ENCODE data around the gene RALGAPA1.
"Not testable (repeated sequence)": the region's sequence is repeated elsewhere in the genome, so short reads cannot be mapped to it uniquely, and the experiment has no call there.

Gene RALGAPA1

DNA sequence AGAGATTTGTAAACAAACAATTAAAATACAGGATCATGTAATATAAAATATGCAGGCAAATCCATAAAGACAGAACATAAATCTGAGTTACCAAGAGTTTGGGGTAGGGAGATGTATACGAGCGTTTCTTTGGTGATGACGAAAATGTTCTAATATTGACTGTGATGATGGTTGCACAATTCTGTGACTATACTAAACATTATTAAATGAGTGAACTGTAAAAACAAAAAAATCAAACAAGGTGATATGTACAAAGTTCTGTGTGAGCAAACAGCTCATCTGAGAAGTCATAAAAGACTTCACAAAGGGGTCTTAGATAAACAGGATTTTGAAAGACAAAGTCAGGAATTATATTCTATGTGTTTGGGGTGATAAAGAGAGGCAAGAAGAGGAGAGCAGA, 147.2 kb downstream of the RALGAPA1 start:
- H3K9me3 ChIP-seq (ENCODE audit: control insufficient read depth, insufficient read depth, low read depth, low read length), result no peaks in the 10 kb centered on the region
- no peaks in the 10 kb centered on the region for H3K27me3 ChIP-seq (ENCODE audit: control insufficient read depth, insufficient read depth, low read length)
- H3K4me1 ChIP-seq (ENCODE audit: control insufficient read depth, insufficient read depth, low read length), result no peaks in the 10 kb centered on the region
- no peak overlapping the region for H3K4me3 ChIP-seq (ENCODE audit: low read depth, low read length)
- no peaks in the 10 kb centered on the region for H3K36me3 ChIP-seq (ENCODE audit: control insufficient read depth, insufficient read depth, low read length)
- no peak overlapping the region for H3K27ac ChIP-seq (ENCODE audit: low read depth, low read length)
- no peak overlapping the region for H3K9ac ChIP-seq (ENCODE audit: low read length)

DNA sequence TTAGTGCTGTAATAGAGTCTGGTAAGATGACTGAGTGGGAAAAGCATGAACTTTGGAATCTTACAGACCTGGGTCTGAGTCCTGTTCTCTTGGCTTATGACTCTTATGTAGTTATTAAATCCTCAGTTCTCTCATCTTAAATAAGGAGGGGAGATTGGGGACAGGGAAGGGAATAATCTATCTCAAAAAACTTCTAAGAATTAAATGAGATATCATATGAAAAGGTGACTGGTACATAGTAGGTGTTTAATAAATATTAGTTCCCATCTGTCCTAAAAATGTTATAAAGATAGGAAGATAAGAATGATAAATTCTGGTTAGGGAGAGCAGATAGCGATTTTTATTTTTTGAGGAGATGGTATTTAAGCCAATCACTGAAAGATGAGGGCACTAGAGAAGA, 156.1 kb downstream of the RALGAPA1 start:
- Histone ChIP-seq H3K4me3 (ENCODE audit: low read depth, low read length) (no peak overlapping the region), H3K27me3 (ENCODE audit: control insufficient read depth, insufficient read depth, low read length) (no peaks in the 10 kb centered on the region), H3K9ac (ENCODE audit: low read length) (no peak overlapping the region), H3K4me1 (ENCODE audit: control insufficient read depth, insufficient read depth, low read length) (no peaks in the 10 kb centered on the region), H3K27ac (ENCODE audit: low read depth, low read length) (no peak overlapping the region), H3K36me3 (ENCODE audit: control insufficient read depth, insufficient read depth, low read length) (no peaks in the 10 kb centered on the region), H3K9me3 (ENCODE audit: control insufficient read depth, insufficient read depth, low read depth, low read length) (no peaks in the 10 kb centered on the region)

DNA sequence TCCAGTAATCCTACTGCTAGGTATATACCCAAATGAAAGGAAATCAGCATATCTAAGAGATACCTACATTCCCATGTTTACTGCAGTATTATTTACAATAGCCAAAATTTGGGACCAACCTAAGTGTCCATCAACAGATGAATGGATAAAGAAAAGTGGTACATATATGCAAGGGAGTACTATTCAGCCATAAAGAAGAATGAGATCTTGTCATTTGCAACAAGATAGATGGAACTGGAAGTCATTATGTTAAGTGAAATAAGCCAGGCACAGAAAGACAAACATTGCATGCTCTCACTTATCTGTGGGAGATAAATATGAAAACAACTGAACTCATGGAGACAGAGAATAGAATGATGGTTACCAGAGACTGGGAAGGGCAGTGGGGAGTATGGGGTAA, 165.6 kb downstream of the RALGAPA1 start:
- Histone ChIP-seq H3K36me3 (ENCODE audit: control insufficient read depth, insufficient read depth, low read length) (no peaks in the 10 kb centered on the region), H3K9me3 (ENCODE audit: control insufficient read depth, insufficient read depth, low read depth, low read length) (no peaks in the 10 kb centered on the region), H3K4me3 (ENCODE audit: low read depth, low read length) (no peak overlapping the region), H3K4me1 (ENCODE audit: control insufficient read depth, insufficient read depth, low read length) (no peaks in the 10 kb centered on the region), H3K27me3 (ENCODE audit: control insufficient read depth, insufficient read depth, low read length) (no peaks in the 10 kb centered on the region), H3K9ac (ENCODE audit: low read length) (no peak overlapping the region), H3K27ac (ENCODE audit: low read depth, low read length) (no peak overlapping the region)

DNA sequence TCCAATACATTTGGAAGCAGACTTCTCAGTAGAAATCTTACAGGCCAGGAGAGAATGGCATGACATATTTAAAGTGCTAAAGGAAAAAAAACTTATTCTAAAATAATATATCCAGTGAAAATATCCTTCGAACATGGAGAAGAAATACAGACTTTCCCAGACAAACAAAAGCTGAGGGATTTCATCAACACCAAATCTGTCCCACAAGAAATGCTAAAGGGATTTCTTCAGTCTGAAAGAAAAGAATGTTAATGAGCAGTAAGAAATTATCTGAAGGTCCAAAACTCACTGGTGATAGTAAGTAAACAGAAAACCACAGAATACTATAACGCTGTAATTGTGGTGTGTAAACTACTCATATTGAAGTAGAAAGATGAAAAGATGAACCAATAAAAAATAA, 171.2 kb downstream of the RALGAPA1 start:
- no peak overlapping the region for H3K27ac ChIP-seq (ENCODE audit: low read depth, low read length)

DNA sequence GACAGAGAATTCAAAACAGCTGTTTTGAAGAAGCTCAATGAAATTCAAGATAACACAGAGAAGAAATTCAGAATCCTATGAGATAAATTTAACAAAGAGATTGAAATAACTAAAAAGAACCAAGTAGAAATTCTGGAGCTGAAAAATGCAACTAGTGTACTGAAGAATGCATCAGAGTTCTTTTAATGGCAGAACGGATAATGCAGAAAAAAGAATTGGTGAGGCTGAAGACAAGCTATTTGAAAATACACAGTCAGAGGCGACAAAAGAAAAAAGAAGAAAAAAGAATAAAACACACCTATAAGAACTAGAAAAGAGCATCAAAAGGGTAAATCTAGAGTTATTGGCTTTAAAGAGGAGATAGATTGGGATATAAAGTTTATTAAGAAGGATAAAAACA, 171.8 kb downstream of the RALGAPA1 start:
- no peaks in the 10 kb centered on the region for H3K27me3 ChIP-seq (ENCODE audit: control insufficient read depth, insufficient read depth, low read length)
- H3K27ac ChIP-seq (ENCODE audit: low read depth, low read length), result no peak overlapping the region
- no peak overlapping the region for H3K4me3 ChIP-seq (ENCODE audit: low read depth, low read length)
- H3K9me3 ChIP-seq (ENCODE audit: control insufficient read depth, insufficient read depth, low read depth, low read length), result no peaks in the 10 kb centered on the region
- no peaks in the 10 kb centered on the region for H3K36me3 ChIP-seq (ENCODE audit: control insufficient read depth, insufficient read depth, low read length)
- H3K4me1 ChIP-seq (ENCODE audit: control insufficient read depth, insufficient read depth, low read length), result no peaks in the 10 kb centered on the region
- no peak overlapping the region for H3K9ac ChIP-seq (ENCODE audit: low read length)

More for the DNA sequence above, 171.2 kb downstream of the RALGAPA1 start:
- no peak overlapping the region for H3K9ac ChIP-seq (ENCODE audit: low read length)
- H3K4me3 ChIP-seq (ENCODE audit: low read depth, low read length), result no peak overlapping the region
- H3K27me3 ChIP-seq (ENCODE audit: control insufficient read depth, insufficient read depth, low read length), result no peaks in the 10 kb centered on the region
- no peaks in the 10 kb centered on the region for H3K9me3 ChIP-seq (ENCODE audit: control insufficient read depth, insufficient read depth, low read depth, low read length)
- no peaks in the 10 kb centered on the region for H3K36me3 ChIP-seq (ENCODE audit: control insufficient read depth, insufficient read depth, low read length)
- H3K4me1 ChIP-seq (ENCODE audit: control insufficient read depth, insufficient read depth, low read length), result no peaks in the 10 kb centered on the region

DNA sequence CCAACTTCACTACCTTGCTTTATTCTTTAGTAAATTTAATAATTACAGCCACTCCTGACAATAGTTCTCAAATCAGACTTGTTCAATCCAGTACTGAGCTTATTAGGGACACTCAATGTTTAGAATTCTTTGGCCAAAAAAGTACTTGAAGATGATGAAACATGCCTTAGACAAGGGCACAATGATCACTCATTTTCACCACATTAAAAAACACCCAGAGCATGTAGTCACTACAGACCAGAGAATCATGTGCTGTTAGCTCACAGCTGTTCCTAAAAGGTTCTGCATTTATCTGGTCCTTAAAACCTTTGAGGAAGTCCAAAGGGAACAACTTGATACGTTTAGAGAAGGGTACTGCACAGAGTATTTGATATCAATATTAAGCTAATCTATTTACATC, 176.4 kb downstream of the RALGAPA1 start:
- Histone ChIP-seq H3K4me1 (ENCODE audit: control insufficient read depth, insufficient read depth, low read length) (peaks cover 5% of the 10 kb centered on the region), H3K9ac (ENCODE audit: low read length) (no peak overlapping the region), H3K36me3 (ENCODE audit: control insufficient read depth, insufficient read depth, low read length) (no peaks in the 10 kb centered on the region), H3K27me3 (ENCODE audit: control insufficient read depth, insufficient read depth, low read length) (no peaks in the 10 kb centered on the region), H3K4me3 (ENCODE audit: low read depth, low read length) (no peak overlapping the region), H3K9me3 (ENCODE audit: control insufficient read depth, insufficient read depth, low read depth, low read length) (no peaks in the 10 kb centered on the region), H3K27ac (ENCODE audit: low read depth, low read length) (no peak overlapping the region)

DNA sequence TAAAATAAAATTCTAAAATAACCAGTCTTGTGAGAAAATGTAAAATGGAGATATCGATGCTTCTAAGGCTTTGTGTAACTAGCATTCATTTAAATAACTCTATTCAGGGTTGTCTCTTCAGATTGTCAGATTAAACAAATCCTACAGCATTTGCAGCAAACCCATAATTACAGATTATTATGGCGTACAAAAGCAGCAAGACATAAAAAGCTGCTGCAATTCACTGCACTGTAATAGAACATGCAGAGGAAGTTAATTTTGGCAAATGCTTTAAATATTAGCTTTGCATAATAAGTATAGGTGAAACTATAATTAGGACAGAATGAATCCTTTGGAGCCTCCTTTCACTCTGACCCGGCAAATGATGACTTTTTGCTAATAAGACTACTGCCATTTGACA, 176.8 kb downstream of the RALGAPA1 start:
- H3K4me3 ChIP-seq (ENCODE audit: low read depth, low read length), result no peak overlapping the region
- no peaks in the 10 kb centered on the region for H3K9me3 ChIP-seq (ENCODE audit: control insufficient read depth, insufficient read depth, low read depth, low read length)
- H3K4me1 ChIP-seq (ENCODE audit: control insufficient read depth, insufficient read depth, low read length), result peaks cover 5% of the 10 kb centered on the region
- H3K9ac ChIP-seq (ENCODE audit: low read length), result no peak overlapping the region
- H3K36me3 ChIP-seq (ENCODE audit: control insufficient read depth, insufficient read depth, low read length), result no peaks in the 10 kb centered on the region
- no peak overlapping the region for H3K27ac ChIP-seq (ENCODE audit: low read depth, low read length)
- no peaks in the 10 kb centered on the region for H3K27me3 ChIP-seq (ENCODE audit: control insufficient read depth, insufficient read depth, low read length)

DNA sequence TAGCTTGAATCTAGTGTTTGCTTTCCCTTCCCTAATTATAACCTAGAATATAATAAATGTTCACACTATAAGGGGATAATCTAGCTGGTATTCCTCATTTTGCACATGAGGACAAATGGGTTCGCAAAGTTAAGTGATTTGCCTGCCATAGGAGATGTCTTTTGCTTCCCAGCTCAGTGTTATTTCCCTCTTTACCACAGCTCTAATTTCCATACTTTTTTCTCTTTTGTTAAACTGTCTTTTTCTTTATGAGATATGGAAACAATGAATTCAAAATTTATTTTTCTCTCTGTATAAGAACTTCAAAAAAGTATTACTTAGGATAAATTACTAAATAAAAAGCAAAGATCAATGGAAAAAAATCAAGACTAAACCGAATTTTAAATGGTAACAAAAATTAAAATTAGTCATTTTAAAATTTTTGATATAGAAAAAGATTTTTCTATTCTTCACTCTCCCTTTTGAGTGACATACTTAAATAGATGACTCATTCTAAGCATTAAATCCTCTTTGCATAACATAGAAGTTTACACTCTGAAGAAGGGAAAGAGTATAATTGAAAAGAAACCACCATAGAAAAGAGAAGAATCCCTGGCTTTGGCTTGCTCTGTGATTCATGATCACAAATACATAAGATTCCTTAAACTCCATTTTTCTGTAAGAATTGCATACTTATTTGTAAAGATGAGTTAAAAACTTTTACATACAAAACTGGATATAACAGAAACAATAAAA, 177.9 kb downstream of the RALGAPA1 start:
- Histone ChIP-seq H3K36me3 (ENCODE audit: control insufficient read depth, insufficient read depth, low read length) (no peaks in the 10 kb centered on the region), H3K4me3 (ENCODE audit: low read depth, low read length) (no peak overlapping the region), H3K9me3 (ENCODE audit: control insufficient read depth, insufficient read depth, low read depth, low read length) (no peaks in the 10 kb centered on the region), H3K4me1 (ENCODE audit: control insufficient read depth, insufficient read depth, low read length) (peaks cover 5% of the 10 kb centered on the region), H3K27me3 (ENCODE audit: control insufficient read depth, insufficient read depth, low read length) (no peaks in the 10 kb centered on the region), H3K27ac (ENCODE audit: low read depth, low read length) (no peak overlapping the region), H3K9ac (ENCODE audit: low read length) (no peak overlapping the region)

DNA sequence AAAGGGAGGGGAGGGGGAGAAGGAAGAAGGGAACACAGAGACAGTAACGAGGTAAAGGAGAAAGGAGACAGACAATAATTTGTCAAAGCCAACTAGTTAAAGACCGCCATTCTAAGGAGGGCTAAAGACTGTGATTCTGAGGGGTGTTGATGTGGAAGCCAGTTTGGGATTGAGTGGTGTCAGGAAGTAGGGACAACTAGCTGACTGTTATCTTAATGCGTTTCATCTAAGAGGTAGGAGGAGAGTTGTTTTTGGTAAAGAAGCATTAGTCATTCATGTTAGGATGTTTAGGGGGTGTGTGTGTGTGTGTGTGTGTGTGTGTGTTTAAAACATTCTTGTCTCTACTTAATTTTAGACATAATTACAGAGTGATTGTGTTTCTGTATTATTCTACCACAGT, 180.1 kb downstream of the RALGAPA1 start:
- Histone ChIP-seq H3K27me3 (ENCODE audit: control insufficient read depth, insufficient read depth, low read length) (no peaks in the 10 kb centered on the region), H3K9ac (ENCODE audit: low read length) (no peak overlapping the region), H3K36me3 (ENCODE audit: control insufficient read depth, insufficient read depth, low read length) (no peaks in the 10 kb centered on the region), H3K27ac (ENCODE audit: low read depth, low read length) (no peak overlapping the region), H3K4me3 (ENCODE audit: low read depth, low read length) (no peak overlapping the region), H3K4me1 (ENCODE audit: control insufficient read depth, insufficient read depth, low read length) (peaks cover 5% of the 10 kb centered on the region), H3K9me3 (ENCODE audit: control insufficient read depth, insufficient read depth, low read depth, low read length) (no peaks in the 10 kb centered on the region)

DNA sequence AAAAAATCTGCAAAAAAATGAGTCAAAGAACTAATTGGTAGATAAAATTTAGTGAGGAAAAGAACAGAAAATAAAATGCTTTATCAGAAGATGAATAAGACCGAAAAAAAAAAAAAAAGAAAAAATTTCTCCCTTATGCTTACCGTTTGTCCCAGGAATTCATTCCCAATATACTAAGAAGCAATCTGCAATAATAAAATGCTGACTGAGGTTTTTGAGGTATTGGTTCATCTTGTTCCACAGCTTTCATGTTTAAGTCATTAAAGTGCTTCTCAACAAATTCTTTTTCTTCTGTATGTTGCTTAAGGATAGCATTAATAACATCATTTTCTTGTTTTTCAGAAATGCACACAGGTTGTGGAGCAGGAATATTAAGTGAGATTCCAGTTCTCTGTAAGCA, 182.1 kb downstream of the RALGAPA1 start:
- not testable (repeated sequence) for H3K27ac ChIP-seq (ENCODE audit: low read depth, low read length); H3K9ac ChIP-seq (ENCODE audit: low read length); H3K27me3 ChIP-seq (ENCODE audit: control insufficient read depth, insufficient read depth, low read length); H3K4me1 ChIP-seq (ENCODE audit: control insufficient read depth, insufficient read depth, low read length); H3K4me3 ChIP-seq (ENCODE audit: low read depth, low read length); H3K9me3 ChIP-seq (ENCODE audit: control insufficient read depth, insufficient read depth, low read depth, low read length); H3K36me3 ChIP-seq (ENCODE audit: control insufficient read depth, insufficient read depth, low read length)

DNA sequence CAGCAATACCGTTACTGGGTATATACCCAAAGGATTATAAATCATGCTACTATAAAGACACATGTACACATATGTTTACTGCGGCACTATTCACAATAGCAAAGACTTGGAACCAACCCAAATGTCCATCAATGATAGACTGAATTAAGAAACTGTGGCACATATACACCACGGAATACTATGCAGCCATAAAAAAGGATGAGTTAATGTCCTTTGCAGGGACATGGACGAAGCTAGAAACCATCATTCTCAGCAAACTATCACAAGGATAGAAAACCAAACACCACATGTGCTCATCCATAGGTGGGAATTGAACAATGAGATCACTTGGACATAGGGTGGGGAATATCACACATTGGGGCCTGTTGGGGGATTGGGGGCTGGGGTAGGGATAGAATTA, 187.1 kb downstream of the RALGAPA1 start:
- not testable (repeated sequence) for H3K9me3 ChIP-seq (ENCODE audit: control insufficient read depth, insufficient read depth, low read depth, low read length); H3K27ac ChIP-seq (ENCODE audit: low read depth, low read length); H3K9ac ChIP-seq (ENCODE audit: low read length); H3K4me3 ChIP-seq (ENCODE audit: low read depth, low read length); H3K27me3 ChIP-seq (ENCODE audit: control insufficient read depth, insufficient read depth, low read length); H3K4me1 ChIP-seq (ENCODE audit: control insufficient read depth, insufficient read depth, low read length); H3K36me3 ChIP-seq (ENCODE audit: control insufficient read depth, insufficient read depth, low read length)

DNA sequence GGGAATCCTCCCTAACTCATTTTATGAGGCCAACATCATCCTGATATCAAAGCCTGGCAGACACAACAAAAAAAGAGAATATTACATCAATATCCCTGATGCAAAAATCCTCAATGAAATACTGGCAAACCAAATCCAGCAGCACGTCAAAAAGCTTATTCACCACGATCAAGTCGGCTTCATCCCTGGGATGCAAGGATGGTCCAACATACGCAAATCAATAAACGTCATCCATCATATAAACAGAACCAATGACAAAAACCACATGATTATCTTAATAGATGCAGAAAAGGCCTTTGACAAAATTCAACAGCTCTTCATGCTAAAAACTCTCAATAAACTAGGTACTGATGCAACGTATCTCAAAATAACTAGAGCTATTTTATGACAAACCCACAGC, 189.1 kb downstream of the RALGAPA1 start:
- H3K27me3 ChIP-seq (ENCODE audit: control insufficient read depth, insufficient read depth, low read length); H3K4me1 ChIP-seq (ENCODE audit: control insufficient read depth, insufficient read depth, low read length); H3K4me3 ChIP-seq (ENCODE audit: low read depth, low read length); H3K27ac ChIP-seq (ENCODE audit: low read depth, low read length); H3K9me3 ChIP-seq (ENCODE audit: control insufficient read depth, insufficient read depth, low read depth, low read length); H3K9ac ChIP-seq (ENCODE audit: low read length); H3K36me3 ChIP-seq (ENCODE audit: control insufficient read depth, insufficient read depth, low read length): not testable (repeated sequence)

All from HUES6 (cell line).